SK-N-SH (cell line): Measurements from ENCODE around the gene EVA1A.

Source experiments
- CHD2 ChIP-seq: fragments of 150-350 bp; IDR thresholded peaks from 2 replicates; pipeline ENCODE4 v1.6.1; 2018; ENCODE audit warnings: low read length; ENCODE audit not compliant: partially characterized antibody
- CTCF ChIP-seq: fragments of 200-600 bp; sonication (generic); IDR thresholded peaks from 2 replicates; pipeline ENCODE4 v1.6.1; 2017; ENCODE audit warnings: antibody characterized with exemption, mild to moderate bottlenecking, moderate library complexity
- EZH2phosphoT487 ChIP-seq: fragments of 200-600 bp; sonication (generic); IDR thresholded peaks from 2 replicates; pipeline ENCODE4 v1.6.1; 2017; ENCODE audit warnings: low read depth, mixed run types, mild to moderate bottlenecking, antibody characterized with exemption, moderate library complexity, borderline replicate concordance
- GABPA ChIP-seq: IDR thresholded peaks from 2 replicates; pipeline ENCODE4 v1.4.0; 2012; ENCODE audit warnings: low read depth, mild to moderate bottlenecking
- MEF2A ChIP-seq: IDR thresholded peaks from 2 replicates; pipeline ENCODE4 v1.4.0; 2012; ENCODE audit warnings: low read depth, borderline replicate concordance
- MXI1 ChIP-seq: IDR thresholded peaks from 2 replicates; pipeline ENCODE4 v1.6.1; 2012; ENCODE audit warnings: mild to moderate bottlenecking, low read depth, low read length, improper control_type of control experiment
- NFIC ChIP-seq: IDR thresholded peaks from 2 replicates; pipeline ENCODE4 v1.4.0; 2012; ENCODE audit warnings: borderline replicate concordance
- POLR2AphosphoS5 ChIP-seq: IDR thresholded peaks from 2 replicates; pipeline ENCODE4 v1.6.1; 2012; ENCODE audit warnings: low read depth, low read length
- RAD21 ChIP-seq: IDR thresholded peaks from 2 replicates; pipeline ENCODE4 v1.6.1; 2012; ENCODE audit warnings: mild to moderate bottlenecking, low read length
- REST ChIP-seq: IDR thresholded peaks from 2 replicates; pipeline ENCODE4 v1.6.1; 2012; ENCODE audit warnings: mild to moderate bottlenecking, low read depth, low read length, moderate library complexity
- TAF1 ChIP-seq: IDR thresholded peaks from 2 replicates; pipeline ENCODE4 v1.6.1; 2012; ENCODE audit warnings: low read depth, mild to moderate bottlenecking, low read length, moderate library complexity, borderline replicate concordance
- TEAD4 ChIP-seq: IDR thresholded peaks from 2 replicates; pipeline ENCODE4 v1.4.0; 2012; ENCODE audit warnings: mild to moderate bottlenecking, borderline replicate concordance; ENCODE audit not compliant: insufficient read depth

GRCh38 chr2:75447176-75447575 lies 113.6 kb downstream of the EVA1A start:
- TF ChIP-seq RAD21 (no peak), GABPA (no peak), TEAD4 (no peak), EZH2phosphoT487 (no peak), MEF2A (no peak), MXI1 (no peak), CTCF (no peak), NFIC (no peak), POLR2AphosphoS5 (no peak), REST (no peak), CHD2 (no peak), TAF1 (no peak)
